ENCODE measurements around the gene AOC2.

AOC2 gene

GRCh38 chr17:42844271-42844670, at the start of gene AOC2:
AOC2 (plus strand) TSS chr17:42844580; CDS start chr17:42844627, 47 bp downstream.
- no peak for DNase-seq

- DNase-seq = no peak
Observed at GRCh38 chr17:42795061-42795460, 49.3 kb upstream of the AOC2 start.

- no peak for DNase-seq
Observed at GRCh38 chr17:42795465-42795864, 48.9 kb upstream of the AOC2 start.

- DNase-seq = no peak
Observed at GRCh38 chr17:42796066-42796758, 48.2 kb upstream of the AOC2 start.

GRCh38 chr17:42797067-42798007, 47.0 kb upstream of the AOC2 start:
- no peak for DNase-seq

GRCh38 chr17:42798011-42798382, 46.4 kb upstream of the AOC2 start:
- no peak for DNase-seq

- peak; percentile 91 for DNase-seq
Observed at GRCh38 chr17:42798383-42799380, 45.7 kb upstream of the AOC2 start, which contains the start of the genes CNTD1 and COA3. CNTD1 (plus strand) TSS chr17:42798861; CDS start chr17:42799068, 207 bp downstream. COA3 (minus strand) TSS chr17:42798704; CDS start chr17:42798681, 23 bp downstream.

- no peak for DNase-seq
Observed at GRCh38 chr17:42803074-42803883, 41.1 kb upstream of the AOC2 start.

GRCh38 chr17:42804918-42805367, 39.4 kb upstream of the AOC2 start:
- DNase-seq = no peak

- DNase-seq = no peak
Observed at GRCh38 chr17:42806249-42806648, 38.1 kb upstream of the AOC2 start.

- no peak for DNase-seq
Observed at GRCh38 chr17:42809250-42809649, 35.1 kb upstream of the AOC2 start.

- no peak for DNase-seq
Observed at GRCh38 chr17:42814633-42815399, 29.6 kb upstream of the AOC2 start.

GRCh38 chr17:42817866-42818265, 26.5 kb upstream of the AOC2 start:
- DNase-seq = no peak

GRCh38 chr17:42818379-42818778, 26.0 kb upstream of the AOC2 start:
- DNase-seq = no peak

GRCh38 chr17:42819939-42820535, 24.3 kb upstream of the AOC2 start:
- DNase-seq = no peak

- no peak for DNase-seq
Observed at GRCh38 chr17:42821176-42821575, 23.2 kb upstream of the AOC2 start.

GRCh38 chr17:42827472-42827871, 16.9 kb upstream of the AOC2 start:
- DNase-seq = no peak

GRCh38 chr17:42830971-42831370, 13.4 kb upstream of the AOC2 start:
- DNase-seq = no peak

GRCh38 chr17:42832213-42832933, 12.0 kb upstream of the AOC2 start:
- DNase-seq = no peak
